Activated T-helper 1 cell treated with anti-CD3 and anti-CD28 coated beads, Interleukin-12 subunit alpha, Interleukin-12 subunit beta, Interleukin-2, Interleukin-4 antibody, amounts not matched to agents 30 ng/mL and 10 ng/mL and 1 ng/mL, durations not matched to agents 14 hours and 24 hours and 36 hours (primary cell): ENCODE data around the gene IL31RA. TPM values are rescaled to one million over a fixed set of nuclear protein-coding genes. Genes with fewer than 3 reads are reported as not detected.
A peak's percentile ranks its signal among the peaks of the same experiment; 100 is the strongest.

ENCODE experiments used
- DNase-seq: peaks from one replicate; pipeline ENCODE4 v3.0.0; 2021; ENCODE audit warnings: low spot score
- H3K27ac Mint-ChIP-seq: one replicate; pipeline ENCODE4 v1.8.0; 2021; ENCODE audit warnings: mild to moderate bottlenecking, mixed read lengths
- H3K27me3 Mint-ChIP-seq: one replicate; pipeline ENCODE4 v1.8.0; 2022; ENCODE audit warnings: mild to moderate bottlenecking, moderate library complexity, mixed read lengths; ENCODE audit not compliant: insufficient read depth
- H3K36me3 Mint-ChIP-seq: one replicate; pipeline ENCODE4 v1.8.0; 2021; ENCODE audit warnings: low read depth, mixed read lengths
- H3K4me1 Mint-ChIP-seq: one replicate; pipeline ENCODE4 v1.8.0; 2021; ENCODE audit warnings: low read depth, mixed read lengths
- H3K4me3 Mint-ChIP-seq: one replicate; pipeline ENCODE4 v1.8.0; 2021; ENCODE audit warnings: mild to moderate bottlenecking, moderate library complexity, mixed read lengths
- H3K9me3 Mint-ChIP-seq: one replicate; pipeline ENCODE4 v1.8.0; 2021; ENCODE audit warnings: mixed read lengths
- intact Hi-C: fragments of 100-400 bp; cut with micrococcal nuclease; formaldehyde crosslinking; loops from one replicate; pipeline ENCODE4 v1.15.1; 2024
- total RNA-seq: library from RNA; stranded (reverse); gene quantifications from 2 replicates; pipeline ENCODE4 v1.2.3, GENCODE V29; 2022

The IL31RA gene
- total RNA-seq, 1 donor from 2014 or later = 0.80 TPM

DNA sequence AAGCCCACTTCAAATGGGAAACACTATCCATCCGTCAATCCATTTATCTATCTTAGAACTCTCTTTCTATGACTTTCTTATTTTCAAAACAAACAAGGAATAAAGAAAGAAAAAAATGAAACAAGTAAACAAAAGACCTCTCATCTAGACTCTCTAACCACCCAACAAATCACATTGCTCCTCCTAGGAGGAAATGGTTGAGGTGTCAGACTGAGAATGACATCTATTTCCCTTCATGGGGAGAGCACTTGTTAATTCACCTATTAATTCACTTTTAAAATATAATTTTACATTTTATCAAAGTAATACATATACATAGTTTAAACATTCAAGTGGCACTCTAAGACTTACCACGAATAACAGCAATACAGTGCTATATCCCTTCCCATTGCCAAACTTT lies 2.4 kb upstream of the IL31RA start:
- Mint-ChIP-seq H3K36me3 (peaks cover 5% of the 10 kb centered on the region), H3K27me3 (peaks cover 2% of the 10 kb centered on the region), H3K27ac (no peak overlapping the region), H3K9me3 (peaks cover 19% of the 10 kb centered on the region), H3K4me1 (peaks cover 42% of the 10 kb centered on the region), H3K4me3 (no peak overlapping the region)
- no peak for DNase-seq
- intact Hi-C loops = no loop called here

DNA sequence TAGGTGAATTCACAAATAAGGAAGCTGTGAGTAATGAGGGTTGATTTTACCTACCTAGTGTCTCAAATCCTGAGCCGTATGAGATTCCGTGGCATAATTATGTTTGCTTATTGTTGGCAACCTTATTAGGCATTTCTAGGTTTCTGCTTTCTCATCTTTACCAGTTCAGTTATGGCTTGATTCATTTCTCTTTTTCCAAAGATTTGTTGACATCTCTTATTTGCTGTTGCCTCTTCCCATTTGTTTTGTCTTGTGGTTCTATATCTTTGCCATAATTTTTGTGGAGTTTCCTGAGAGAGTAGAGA lies 470 bp downstream of the IL31RA start:
- no peak for DNase-seq
- peaks cover 65% of the 10 kb centered on the region for H3K4me1 Mint-ChIP-seq
- H3K9me3 Mint-ChIP-seq = peaks cover 4% of the 10 kb centered on the region
- peaks cover 4% of the 10 kb centered on the region for H3K36me3 Mint-ChIP-seq
- H3K27ac Mint-ChIP-seq = peak overlapping the region; percentile 20
- H3K27me3 Mint-ChIP-seq = peaks cover 2% of the 10 kb centered on the region
- intact Hi-C loops = no loop called here
- H3K4me3 Mint-ChIP-seq = no peak overlapping the region

DNA sequence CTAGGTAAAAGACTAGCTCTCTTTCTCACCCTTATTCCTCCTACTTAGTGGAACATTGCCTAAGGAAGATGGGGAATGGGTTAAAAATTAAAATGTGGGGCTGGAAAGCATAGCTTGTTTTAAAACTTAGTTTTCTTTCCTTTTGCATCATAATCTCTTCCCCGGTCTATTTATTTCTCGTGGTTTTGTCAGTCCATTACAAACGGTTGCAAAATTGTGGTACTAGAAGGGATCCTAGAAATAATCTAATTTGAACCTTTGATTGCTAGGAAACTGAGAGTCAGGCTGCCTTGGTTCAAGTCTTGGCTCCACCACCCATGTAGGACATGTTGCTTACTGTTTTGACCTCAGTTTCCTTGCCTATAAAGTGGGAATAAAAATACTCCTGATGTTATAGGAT lies 1.3 kb downstream of the IL31RA start:
- peaks cover 2% of the 10 kb centered on the region for H3K27me3 Mint-ChIP-seq
- intact Hi-C loops = no loop called here
- no peak overlapping the region for H3K27ac Mint-ChIP-seq
- peaks cover 74% of the 10 kb centered on the region for H3K4me1 Mint-ChIP-seq
- DNase-seq = no peak
- H3K36me3 Mint-ChIP-seq = peaks cover 4% of the 10 kb centered on the region
- peaks cover 4% of the 10 kb centered on the region for H3K9me3 Mint-ChIP-seq
- no peak overlapping the region for H3K4me3 Mint-ChIP-seq

DNA sequence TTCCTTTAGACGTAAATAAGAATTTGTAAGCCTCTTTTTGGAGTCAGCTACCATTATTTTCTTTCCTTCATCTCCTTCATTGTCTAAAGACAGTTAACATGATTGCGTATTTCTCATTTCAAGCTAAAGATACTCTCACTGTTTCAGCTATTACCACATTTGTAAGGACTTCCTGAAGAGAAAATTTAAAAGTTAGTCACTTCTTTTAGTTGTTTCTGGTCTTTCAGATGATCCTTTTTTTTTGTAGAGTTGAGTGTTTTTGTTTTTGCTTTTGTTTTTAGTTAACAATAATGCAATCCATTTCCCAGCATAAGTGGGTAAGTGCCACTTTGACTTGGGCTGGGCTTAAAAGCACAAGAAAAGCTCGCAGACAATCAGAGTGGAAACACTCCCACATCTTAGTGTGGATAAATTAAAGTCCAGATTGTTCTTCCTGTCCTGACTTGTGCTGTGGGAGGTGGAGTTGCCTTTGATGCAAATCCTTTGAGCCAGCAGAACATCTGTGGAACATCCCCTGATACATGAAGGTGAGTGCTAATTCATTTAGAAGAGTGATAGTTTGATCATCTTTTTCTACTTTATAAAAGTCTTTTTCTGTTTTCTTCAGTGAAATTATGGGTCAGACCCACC lies 2.0 kb downstream of the IL31RA start:
- intact Hi-C loops = loop anchor here (1.0 kb wide), 1 partner anchor 15 kb away; no protein-coding TSS in a partner anchor
- Mint-ChIP-seq H3K4me1 (peaks cover 78% of the 10 kb centered on the region), H3K36me3 (peaks cover 2% of the 10 kb centered on the region), H3K4me3 (peak overlapping the region; percentile 56), H3K9me3 (no peaks in the 10 kb centered on the region), H3K27ac (peak overlapping the region; percentile 59), H3K27me3 (peaks cover 2% of the 10 kb centered on the region)
- no peak for DNase-seq

DNA sequence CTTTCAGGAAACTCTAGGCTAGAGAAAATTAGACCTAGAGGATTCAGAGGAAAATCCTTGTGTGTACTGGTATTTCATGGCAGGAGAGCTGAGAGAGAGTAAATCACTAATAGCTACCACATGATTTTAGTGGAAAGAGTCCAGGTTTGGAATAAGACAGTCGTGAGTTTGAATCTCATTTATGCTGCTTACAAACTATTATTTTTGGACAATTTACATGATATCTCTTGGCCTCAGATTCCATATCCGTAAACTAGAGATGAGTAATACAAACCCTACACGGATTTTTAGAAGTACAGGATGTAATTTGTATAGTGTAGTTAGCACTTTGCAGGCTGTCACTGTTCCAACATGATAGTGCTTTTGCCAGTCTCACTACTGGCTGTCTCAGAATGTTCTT lies 2.7 kb downstream of the IL31RA start:
- Mint-ChIP-seq H3K4me1 (peaks cover 71% of the 10 kb centered on the region), H3K27ac (no peak overlapping the region), H3K4me3 (peak overlapping the region; percentile 56), H3K36me3 (peaks cover 3% of the 10 kb centered on the region), H3K9me3 (peaks cover 2% of the 10 kb centered on the region), H3K27me3 (peaks cover 2% of the 10 kb centered on the region)
- no peak for DNase-seq
- intact Hi-C loops = loop anchor here (1.0 kb wide), 1 partner anchor 14 kb away; no protein-coding TSS in a partner anchor

DNA sequence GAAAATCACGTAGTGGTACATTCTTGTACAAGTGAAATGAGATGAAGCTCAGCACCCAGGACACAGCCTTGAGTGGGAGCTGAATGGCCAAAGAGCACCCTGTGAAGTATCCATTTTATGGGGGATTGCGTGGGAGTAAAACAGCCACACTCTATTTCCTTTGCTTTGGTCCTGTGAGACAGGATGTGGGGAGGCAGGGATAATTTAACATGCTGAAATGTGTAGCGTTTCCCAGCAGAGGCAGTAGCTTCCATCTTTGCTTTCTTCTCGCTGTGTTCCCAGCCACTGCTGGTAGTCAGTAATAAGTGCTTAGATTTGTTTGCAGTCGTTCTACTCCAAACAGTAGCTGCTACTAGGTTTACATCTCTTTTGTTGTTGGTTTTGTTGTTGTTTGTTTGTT lies 4.4 kb downstream of the IL31RA start:
- Mint-ChIP-seq H3K27me3 (peaks cover 2% of the 10 kb centered on the region), H3K9me3 (peaks cover 7% of the 10 kb centered on the region), H3K27ac (peak overlapping the region; percentile 59), H3K4me3 (peak overlapping the region; percentile 69), H3K36me3 (peaks cover 5% of the 10 kb centered on the region), H3K4me1 (peaks cover 62% of the 10 kb centered on the region)
- intact Hi-C loops = no loop called here
- DNase-seq = peak; percentile 21

DNA sequence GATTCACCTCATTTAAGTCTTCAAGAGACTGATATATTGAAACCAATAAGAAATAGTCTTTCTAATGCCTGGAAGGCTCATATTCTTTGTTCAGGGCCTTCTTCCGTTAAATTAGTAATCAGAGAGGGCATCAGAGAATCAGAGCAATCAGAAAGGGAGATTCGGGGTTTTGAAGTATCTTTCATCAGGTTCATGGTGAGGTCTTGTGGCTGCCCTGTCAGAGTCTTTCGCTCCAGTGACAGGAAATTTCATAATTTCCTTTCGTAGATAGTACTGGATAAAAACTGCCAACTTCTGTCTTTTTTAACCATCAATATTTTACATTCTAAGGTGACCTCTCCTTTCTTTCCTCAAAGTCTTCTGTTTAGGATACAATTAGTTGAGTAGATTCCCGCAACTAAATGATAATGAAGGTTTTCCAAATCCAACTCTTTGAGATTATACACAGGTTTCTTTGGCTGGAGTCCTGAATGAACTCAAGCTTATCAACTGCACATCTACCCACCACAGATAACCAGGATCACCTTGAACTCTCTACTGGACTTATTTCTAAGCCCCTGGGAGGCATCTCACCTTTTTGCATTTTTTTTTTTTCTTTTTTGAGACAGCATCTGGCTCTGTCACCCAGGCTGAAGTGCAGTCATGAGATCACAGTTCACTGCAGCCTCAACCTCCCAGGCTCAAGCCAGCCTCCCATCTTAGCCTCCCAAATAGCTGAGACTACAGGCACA lies 5.5 kb downstream of the IL31RA start:
- intact Hi-C loops = no loop called here
- Mint-ChIP-seq H3K36me3 (peaks cover 6% of the 10 kb centered on the region), H3K27me3 (peaks cover 2% of the 10 kb centered on the region), H3K9me3 (peaks cover 13% of the 10 kb centered on the region), H3K4me3 (peak overlapping the region; percentile 69), H3K4me1 (peaks cover 57% of the 10 kb centered on the region), H3K27ac (peak overlapping the region; percentile 59)
- peak; percentile 20 for DNase-seq

DNA sequence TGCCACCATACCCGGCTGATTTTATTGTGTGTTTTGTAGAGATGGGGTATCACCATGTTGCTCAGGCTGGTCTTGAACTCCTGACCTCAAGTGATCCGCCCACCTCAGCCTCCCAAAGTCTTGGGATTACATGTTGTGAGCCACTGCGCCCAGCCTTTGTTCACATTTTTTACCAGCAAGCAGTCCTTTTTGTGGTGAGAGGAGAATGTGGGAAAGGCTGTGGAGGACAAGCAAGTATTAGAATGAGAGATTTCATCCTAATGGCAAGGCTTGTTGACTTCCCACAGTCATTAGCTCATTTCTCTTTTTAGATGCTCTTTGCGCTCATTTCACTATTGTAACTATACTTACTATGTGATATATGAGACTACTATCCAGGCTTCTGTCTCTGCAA lies 6.1 kb downstream of the IL31RA start:
- peak overlapping the region; percentile 59 for H3K27ac Mint-ChIP-seq
- peaks cover 55% of the 10 kb centered on the region for H3K4me1 Mint-ChIP-seq
- H3K9me3 Mint-ChIP-seq = peaks cover 14% of the 10 kb centered on the region
- peaks cover 5% of the 10 kb centered on the region for H3K36me3 Mint-ChIP-seq
- intact Hi-C loops = no loop called here
- DNase-seq = no peak
- no peaks in the 10 kb centered on the region for H3K27me3 Mint-ChIP-seq
- H3K4me3 Mint-ChIP-seq = peak overlapping the region; percentile 69

DNA sequence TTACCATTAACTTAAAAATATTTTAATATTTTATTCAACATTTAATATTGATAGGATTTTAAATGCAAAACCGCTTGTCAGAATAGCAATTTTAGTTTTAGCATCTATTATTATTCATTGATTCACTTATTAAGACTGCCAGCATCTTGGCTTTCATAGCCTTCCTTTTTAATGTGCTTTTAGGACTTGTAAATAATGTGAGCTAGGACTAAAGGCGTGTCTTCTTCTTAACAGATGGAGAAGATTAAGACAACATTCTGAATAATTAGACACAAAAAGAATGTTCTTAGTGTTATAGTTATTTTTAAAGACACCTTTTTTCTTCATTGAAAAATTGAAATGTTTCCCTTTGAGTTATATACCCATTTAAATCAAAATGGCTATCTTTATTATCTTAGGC lies 6.9 kb downstream of the IL31RA start:
- H3K4me1 Mint-ChIP-seq = peaks cover 47% of the 10 kb centered on the region
- no peak overlapping the region for H3K27ac Mint-ChIP-seq
- H3K4me3 Mint-ChIP-seq = no peak overlapping the region
- peaks cover 5% of the 10 kb centered on the region for H3K36me3 Mint-ChIP-seq
- peaks cover 14% of the 10 kb centered on the region for H3K9me3 Mint-ChIP-seq
- H3K27me3 Mint-ChIP-seq = no peaks in the 10 kb centered on the region
- DNase-seq = no peak
- intact Hi-C loops = no loop called here

DNA sequence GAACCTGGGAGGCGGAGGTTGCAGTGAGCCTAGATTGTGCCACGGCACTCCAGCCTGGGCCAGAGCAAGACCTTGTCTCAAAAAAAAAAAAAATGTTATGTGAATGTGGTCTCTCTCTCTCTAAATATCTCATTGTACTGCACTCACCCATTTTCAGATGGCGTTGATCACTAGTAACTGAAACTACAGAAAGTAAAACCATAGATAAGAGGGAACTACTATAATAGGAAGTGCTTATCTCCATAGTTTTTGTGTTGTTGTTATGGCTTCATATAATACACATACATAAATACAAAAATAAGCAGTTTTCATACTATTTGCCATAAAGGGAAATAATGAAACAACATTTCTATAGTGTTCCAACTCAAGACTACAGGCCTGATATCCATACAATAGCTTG lies 9.1 kb downstream of the IL31RA start:
- H3K9me3 Mint-ChIP-seq = peaks cover 14% of the 10 kb centered on the region
- H3K27me3 Mint-ChIP-seq = no peaks in the 10 kb centered on the region
- intact Hi-C loops = no loop called here
- peaks cover 5% of the 10 kb centered on the region for H3K36me3 Mint-ChIP-seq
- H3K27ac Mint-ChIP-seq = no peak overlapping the region
- no peak for DNase-seq
- peaks cover 31% of the 10 kb centered on the region for H3K4me1 Mint-ChIP-seq
- H3K4me3 Mint-ChIP-seq = no peak overlapping the region

DNA sequence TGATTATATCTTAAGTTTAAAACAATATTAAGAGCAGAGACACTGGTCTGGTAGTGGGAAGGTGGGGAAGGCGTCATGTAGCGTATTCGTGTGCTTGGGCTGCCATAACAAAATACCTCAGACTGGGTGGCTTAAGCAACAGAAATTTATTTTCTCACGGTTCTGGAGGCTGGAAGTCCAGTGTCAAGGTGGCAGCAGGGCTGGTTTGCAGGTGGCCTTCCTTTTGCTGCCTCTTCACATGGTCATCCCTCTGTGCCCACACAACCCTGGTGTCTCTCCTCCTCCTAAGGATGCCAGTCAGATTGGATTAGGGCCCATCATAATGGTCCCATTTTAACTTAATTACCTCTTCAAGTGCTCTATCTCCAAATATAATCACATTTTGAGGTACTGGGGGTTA lies 9.6 kb downstream of the IL31RA start:
- Mint-ChIP-seq H3K36me3 (peaks cover 5% of the 10 kb centered on the region), H3K27ac (no peak overlapping the region), H3K4me1 (peaks cover 26% of the 10 kb centered on the region), H3K27me3 (no peaks in the 10 kb centered on the region), H3K4me3 (no peak overlapping the region), H3K9me3 (peaks cover 14% of the 10 kb centered on the region)
- intact Hi-C loops = no loop called here
- DNase-seq = no peak

DNA sequence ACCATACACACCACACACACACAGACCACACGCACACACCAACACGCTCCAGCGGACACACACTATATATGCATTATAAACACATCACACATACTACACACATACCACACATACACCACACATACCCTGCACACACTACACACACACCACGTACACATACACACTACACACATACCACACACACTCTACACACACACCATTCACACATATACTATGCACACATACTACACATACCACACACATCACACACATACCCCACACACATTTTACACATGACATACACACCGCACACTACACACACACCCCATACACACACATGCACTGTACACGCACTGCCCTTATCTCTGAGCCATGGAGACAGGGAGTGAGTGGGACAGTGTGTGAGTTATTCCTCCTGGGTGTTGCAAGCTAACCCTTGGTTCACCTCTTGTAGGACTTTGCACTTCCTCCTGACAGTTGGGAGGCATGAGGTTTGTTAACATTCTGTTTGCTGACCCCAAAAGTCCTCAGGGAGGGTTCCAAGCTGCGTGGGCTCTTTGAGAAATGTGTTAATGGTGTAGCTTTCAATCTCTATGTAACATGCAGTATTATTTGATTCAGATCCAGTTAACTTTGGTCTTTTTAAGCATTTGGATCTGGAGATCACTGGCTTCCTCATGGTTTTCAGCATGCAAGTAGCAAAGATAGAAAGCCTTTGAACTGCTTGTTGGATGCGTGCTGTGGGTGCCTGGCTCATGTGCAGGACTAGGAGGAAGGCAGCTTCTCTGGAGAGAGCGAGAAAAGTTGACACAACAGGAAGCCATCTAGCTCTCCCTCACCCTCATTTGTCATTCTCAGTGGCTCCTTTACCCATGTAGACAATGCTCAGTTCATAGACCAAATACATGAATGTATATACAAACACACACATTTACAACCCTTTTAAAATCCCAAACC lies 13.7 kb downstream of the IL31RA start:
- Mint-ChIP-seq H3K36me3 (peaks cover 2% of the 10 kb centered on the region), H3K4me3 (no peak overlapping the region), H3K4me1 (peaks cover 19% of the 10 kb centered on the region), H3K27ac (peak overlapping the region; percentile 54), H3K27me3 (no peaks in the 10 kb centered on the region), H3K9me3 (peaks cover 9% of the 10 kb centered on the region)
- no peak for DNase-seq
- intact Hi-C loops = loop anchor here (5.0 kb wide), 2 partner anchors 283 to 462 kb away; no protein-coding TSS in a partner anchor

DNA sequence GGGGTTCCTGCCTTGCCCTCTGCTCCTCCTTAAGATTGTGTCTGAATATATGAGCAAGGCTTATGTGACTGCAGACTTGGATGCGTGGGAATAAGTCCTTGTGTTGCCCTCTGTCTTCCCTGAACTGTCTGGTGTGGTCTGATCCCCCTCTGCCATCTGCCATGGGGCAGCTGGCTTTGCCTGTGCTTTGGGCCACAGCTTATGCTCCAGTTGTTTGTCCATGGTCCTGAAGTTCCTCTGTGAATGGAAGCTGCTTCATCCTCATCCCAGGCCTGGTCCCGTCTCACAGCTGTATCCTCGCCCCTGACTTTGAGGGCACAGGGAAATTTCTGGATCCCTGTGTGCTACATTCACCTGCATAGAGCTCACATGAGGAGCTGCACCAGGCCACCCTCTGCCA lies 14.7 kb downstream of the IL31RA start:
- peaks cover 2% of the 10 kb centered on the region for H3K36me3 Mint-ChIP-seq
- no peak overlapping the region for H3K4me3 Mint-ChIP-seq
- no peak for DNase-seq
- intact Hi-C loops = loop anchor here (5.0 kb wide), 2 partner anchors 284 to 461 kb away; no protein-coding TSS in a partner anchor
- H3K4me1 Mint-ChIP-seq = peaks cover 19% of the 10 kb centered on the region
- no peaks in the 10 kb centered on the region for H3K27me3 Mint-ChIP-seq
- H3K9me3 Mint-ChIP-seq = peaks cover 4% of the 10 kb centered on the region
- no peak overlapping the region for H3K27ac Mint-ChIP-seq
